ENCODE measurements around the gene PLD5.

DNA sequence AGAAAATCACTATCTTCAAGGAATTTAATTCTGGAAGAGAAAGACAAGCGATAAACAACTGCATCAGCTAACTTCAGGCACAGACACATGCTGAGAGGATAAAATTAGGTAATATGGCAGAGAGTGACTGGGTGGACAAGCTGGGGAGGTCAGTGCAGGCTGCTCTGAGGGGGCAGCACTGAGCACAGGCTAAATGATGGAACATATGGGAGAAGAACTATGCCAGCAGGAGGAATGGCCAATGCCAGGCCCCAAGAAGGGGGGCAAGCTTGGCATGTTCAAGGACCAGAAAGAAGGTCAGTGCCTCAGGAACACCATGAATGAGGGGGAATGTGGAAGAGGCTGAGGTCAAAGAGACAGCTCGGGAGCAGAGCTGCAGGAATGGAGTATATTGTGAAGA, 334.9 kb downstream of the PLD5 start:
- TF ChIP-seq, protein P1, sequence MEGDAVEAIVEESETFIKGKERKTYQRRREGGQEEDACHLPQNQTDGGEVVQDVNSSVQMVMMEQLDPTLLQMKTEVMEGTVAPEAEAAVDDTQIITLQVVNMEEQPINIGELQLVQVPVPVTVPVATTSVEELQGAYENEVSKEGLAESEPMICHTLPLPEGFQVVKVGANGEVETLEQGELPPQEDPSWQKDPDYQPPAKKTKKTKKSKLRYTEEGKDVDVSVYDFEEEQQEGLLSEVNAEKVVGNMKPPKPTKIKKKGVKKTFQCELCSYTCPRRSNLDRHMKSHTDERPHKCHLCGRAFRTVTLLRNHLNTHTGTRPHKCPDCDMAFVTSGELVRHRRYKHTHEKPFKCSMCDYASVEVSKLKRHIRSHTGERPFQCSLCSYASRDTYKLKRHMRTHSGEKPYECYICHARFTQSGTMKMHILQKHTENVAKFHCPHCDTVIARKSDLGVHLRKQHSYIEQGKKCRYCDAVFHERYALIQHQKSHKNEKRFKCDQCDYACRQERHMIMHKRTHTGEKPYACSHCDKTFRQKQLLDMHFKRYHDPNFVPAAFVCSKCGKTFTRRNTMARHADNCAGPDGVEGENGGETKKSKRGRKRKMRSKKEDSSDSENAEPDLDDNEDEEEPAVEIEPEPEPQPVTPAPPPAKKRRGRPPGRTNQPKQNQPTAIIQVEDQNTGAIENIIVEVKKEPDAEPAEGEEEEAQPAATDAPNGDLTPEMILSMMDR (IDR thresholded peaks at IDR 0.05; ENCODE audit: low read length) = no peak
- no peak for TF ChIP-seq EZH2 (optimal IDR thresholded peaks at IDR 0.05; ENCODE audit: low read depth, low read length)
- TF ChIP-seq EZH2phosphoT487 (IDR thresholded peaks at IDR 0.05; ENCODE audit: low read length) = no peak

Data from MM.1S (cell line).